HS-5 (cell line): Measurements from ENCODE around the gene CFAP410.
"Not testable (repeated sequence)": the region's sequence is repeated elsewhere in the genome, so short reads cannot be mapped to it uniquely, and the experiment has no call there.

ENCODE experiments used
- DNase-seq: peaks from one replicate; pipeline ENCODE4 v3.0.0-alpha.2; 2012; ENCODE audit warnings: low read depth

CFAP410 gene

GRCh38 chr21:44350773-44351481, 11.7 kb upstream of the CFAP410 start:
- DNase-seq: no peak

- DNase-seq: no peak
These were observed 10.9 kb upstream of the CFAP410 start for GRCh38 chr21:44349847-44350772.

GRCh38 chr21:44349416-44349846, 10.2 kb upstream of the CFAP410 start:
- no peak for DNase-seq

- no peak for DNase-seq
These were observed 9.7 kb upstream of the CFAP410 start for GRCh38 chr21:44348861-44349260.

GRCh38 chr21:44347911-44348451, 8.8 kb upstream of the CFAP410 start:
- no peak for DNase-seq

- DNase-seq: no peak
These were observed 6.3 kb upstream of the CFAP410 start for GRCh38 chr21:44345495-44345894.

GRCh38 chr21:44344541-44345183, 5.5 kb upstream of the CFAP410 start:
- no peak for DNase-seq

- not testable (repeated sequence) for DNase-seq
These were observed 3.8 kb upstream of the CFAP410 start for GRCh38 chr21:44342981-44343380.

- not testable (repeated sequence) for DNase-seq
These were observed 2.7 kb upstream of the CFAP410 start for GRCh38 chr21:44341726-44342458.

- no peak for DNase-seq
These were observed 972 bp downstream of the CFAP410 start for GRCh38 chr21:44337941-44338895.

- DNase-seq: no peak
These were observed 1.7 kb downstream of the CFAP410 start for GRCh38 chr21:44337449-44337848.

- no peak for DNase-seq
These were observed 3.7 kb downstream of the CFAP410 start for GRCh38 chr21:44335266-44336059.

- DNase-seq: no peak
These were observed 4.7 kb downstream of the CFAP410 start for GRCh38 chr21:44334329-44335030.

- no peak for DNase-seq
These were observed 5.5 kb downstream of the CFAP410 start for GRCh38 chr21:44333509-44334328.

GRCh38 chr21:44332965-44333364, 6.2 kb downstream of the CFAP410 start:
- DNase-seq: no peak

- no peak for DNase-seq
These were observed 6.8 kb downstream of the CFAP410 start for GRCh38 chr21:44332383-44332782.

GRCh38 chr21:44331650-44332307, 7.4 kb downstream of the CFAP410 start:
- DNase-seq: no peak

- no peak for DNase-seq
These were observed 8.0 kb downstream of the CFAP410 start for GRCh38 chr21:44331209-44331608.
